T-helper 2 cell (primary cell): ENCODE measurements around the gene PIP5K1B.
A peak's percentile ranks its signal among the peaks of the same experiment; 100 is the strongest.

Experiments
- DNase-seq, 5 experiments: peaks; one replicate each; pipeline versions ENCODE4 v3.0.0 to v3.0.0-alpha.2; 2012 to 2022

Gene PIP5K1B

GRCh38 chr9:68778635-68779034, 73.6 kb downstream of the PIP5K1B start:
- DNase-seq, result no peak

GRCh38 chr9:68779558-68780379, 74.7 kb downstream of the PIP5K1B start:
- peak; percentile 86 to 98 (median 90) for DNase-seq

- no peak for DNase-seq
Observed at GRCh38 chr9:68780380-68780712, 75.3 kb downstream of the PIP5K1B start.

- DNase-seq, result peak in 1 of 5 experiments; percentile 30
Observed at GRCh38 chr9:68780720-68781119, 75.7 kb downstream of the PIP5K1B start.

- no peak for DNase-seq
Observed at GRCh38 chr9:68781928-68782327, 76.9 kb downstream of the PIP5K1B start.

- no peak for DNase-seq
Observed at GRCh38 chr9:68782546-68782945, 77.5 kb downstream of the PIP5K1B start.

- DNase-seq, result no peak
Observed at GRCh38 chr9:68785965-68786364, 80.9 kb downstream of the PIP5K1B start.

- DNase-seq, result no peak
Observed at GRCh38 chr9:68791169-68791568, 86.1 kb downstream of the PIP5K1B start.

GRCh38 chr9:68793605-68794343, 88.7 kb downstream of the PIP5K1B start:
- DNase-seq, result peak in 1 of 5 experiments; percentile 82

GRCh38 chr9:68794898-68795297, 89.9 kb downstream of the PIP5K1B start:
- no peak for DNase-seq

- DNase-seq, result no peak
Observed at GRCh38 chr9:68795411-68795810, 90.4 kb downstream of the PIP5K1B start.

- DNase-seq, result no peak
Observed at GRCh38 chr9:68797116-68797515, 92.1 kb downstream of the PIP5K1B start.

GRCh38 chr9:68798423-68798822, 93.4 kb downstream of the PIP5K1B start:
- DNase-seq, result peak in 1 of 5 experiments; percentile 64

GRCh38 chr9:68800836-68801235, 95.8 kb downstream of the PIP5K1B start:
- no peak for DNase-seq

GRCh38 chr9:68802525-68803015, 97.5 kb downstream of the PIP5K1B start:
- peak in 1 of 5 experiments; percentile 77 for DNase-seq

GRCh38 chr9:68804911-68805889, 100.2 kb downstream of the PIP5K1B start:
- DNase-seq, result no peak

- no peak for DNase-seq
Observed at GRCh38 chr9:68805890-68806517, 101.0 kb downstream of the PIP5K1B start.

GRCh38 chr9:68808338-68808890, 103.4 kb downstream of the PIP5K1B start:
- DNase-seq, result no peak

GRCh38 chr9:68817079-68817875, 112.2 kb downstream of the PIP5K1B start:
- DNase-seq, result no peak

GRCh38 chr9:68819065-68819464, 114.0 kb downstream of the PIP5K1B start:
- no peak for DNase-seq

GRCh38 chr9:68821911-68822310, 116.9 kb downstream of the PIP5K1B start:
- DNase-seq, result no peak
